ENCODE data around the gene HOXD12.

- no peak for TF ChIP-seq EP300 (IDR thresholded peaks at IDR 0.05; ENCODE audit: low read depth)
- TF ChIP-seq CTCF (IDR thresholded peaks at IDR 0.05), result no peak
Measured at GRCh38 chr2:176146645-176147044, 47.0 kb downstream of the HOXD12 start.

Measured in transverse colon (tissue), 3 donors.